RWPE1 (cell line): ENCODE measurements around the gene DNAH9.

Experiments
- CTCF ChIA-PET: fragments of 350-600 bp; sonication (Branson Sonifier 250); formaldehyde crosslinking; extraction: SDS; loops from one replicate; lab custom pipeline; 2021; lab: Yijun Ruan, JAX
- POLR2A ChIA-PET: fragments of 400-600 bp; formaldehyde crosslinking; extraction: SDS; loops from one replicate; lab custom pipeline; 2020; ENCODE audit warnings: antibody characterized with exemption; ENCODE audit not compliant: low non-redundant PET; lab: Yijun Ruan, JAX
- DNase-seq: peaks from one replicate; pipeline ENCODE4 v3.0.0; 2012; ENCODE audit warnings: low spot score
- H3K27ac ChIP-seq: fragments of 450-650 bp; 2 replicates; pipeline ENCODE4 v1.5.1; 2017
- CTCF ChIP-seq: fragments of 450-650 bp; conservative IDR thresholded peaks from 2 replicates; pipeline ENCODE4 v1.5.1; 2017; ENCODE audit warnings: low read depth, mild to moderate bottlenecking

The DNAH9 gene

GRCh38 chr17:11853321-11854151 lies 255.3 kb downstream of the DNAH9 start:
- no peak for DNase-seq
- CTCF ChIA-PET = no interaction called here
- H3K27ac ChIP-seq = peak overlapping the region; percentile 62
- POLR2A ChIA-PET = no interaction called here
- TF ChIP-seq CTCF = no peak

- ChIA-PET POLR2A (no interaction called here), CTCF (no interaction called here)
- no peak for TF ChIP-seq CTCF
- H3K27ac ChIP-seq = no peak overlapping the region
- no peak for DNase-seq
Observed at GRCh38 chr17:11855306-11855705, 257.0 kb downstream of the DNAH9 start.

DNA sequence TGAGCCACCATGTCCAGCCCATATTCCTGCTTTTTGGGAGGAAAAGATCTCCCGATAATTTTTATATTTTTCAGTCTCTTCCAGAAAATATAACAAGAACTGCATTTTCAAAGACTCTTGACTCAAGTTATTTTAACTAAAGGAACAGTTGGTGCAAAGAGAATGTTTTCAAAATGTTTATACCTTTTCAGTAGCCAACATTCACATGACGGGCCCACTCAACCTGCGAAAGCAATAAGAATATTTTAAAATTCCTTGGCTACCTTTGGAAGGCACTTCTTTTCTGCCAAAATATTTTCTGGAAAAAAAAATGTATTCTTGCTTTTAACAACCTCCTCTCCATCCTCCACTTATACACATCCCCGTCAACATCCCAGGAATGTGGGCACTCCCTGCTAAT lies 258.7 kb downstream of the DNAH9 start:
- TF ChIP-seq CTCF = no peak
- ChIA-PET CTCF (no interaction called here), POLR2A (no interaction called here)
- DNase-seq = no peak
- H3K27ac ChIP-seq = no peak overlapping the region

DNA sequence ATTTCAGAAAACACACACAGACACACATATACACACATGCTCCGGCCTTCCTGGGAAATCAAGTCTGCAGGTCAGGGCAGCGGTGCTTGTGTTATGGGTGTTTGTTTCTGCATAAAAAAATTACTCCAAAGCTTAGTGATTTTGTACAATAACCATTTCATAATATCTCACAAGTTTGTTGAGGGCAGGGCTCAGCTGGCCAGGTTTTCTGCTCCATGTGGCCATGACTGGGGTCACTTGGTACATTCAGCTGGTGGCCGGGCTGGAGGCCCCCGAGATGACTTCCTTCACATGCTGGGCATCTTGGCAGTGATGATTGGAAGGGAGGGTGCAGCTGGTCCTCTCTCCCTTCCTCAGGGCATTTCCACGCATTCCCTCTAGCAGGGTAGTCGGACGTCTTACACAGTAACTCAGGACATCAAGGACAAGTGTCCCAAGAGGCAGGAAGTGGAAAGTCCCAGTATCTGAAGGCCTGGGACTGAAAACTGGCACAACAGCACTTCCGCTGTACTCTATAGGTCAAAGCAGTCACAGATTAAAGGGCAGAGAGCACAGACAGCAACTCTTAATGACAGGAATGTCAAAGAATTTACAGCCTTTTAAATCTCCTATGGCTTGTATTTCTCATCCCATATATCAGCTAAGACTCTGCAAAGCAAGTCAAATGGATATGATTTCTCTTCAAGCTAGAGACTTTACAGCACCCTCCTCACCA lies 271.6 kb downstream of the DNAH9 start:
- POLR2A ChIA-PET = no interaction called here
- no peak for TF ChIP-seq CTCF
- DNase-seq = no peak
- H3K27ac ChIP-seq = no peak overlapping the region
- CTCF ChIA-PET = interaction anchor here (0.6 kb wide), 1 partner anchor 794 kb away, joined by 3 read pairs; no protein-coding TSS in a partner anchor

DNA sequence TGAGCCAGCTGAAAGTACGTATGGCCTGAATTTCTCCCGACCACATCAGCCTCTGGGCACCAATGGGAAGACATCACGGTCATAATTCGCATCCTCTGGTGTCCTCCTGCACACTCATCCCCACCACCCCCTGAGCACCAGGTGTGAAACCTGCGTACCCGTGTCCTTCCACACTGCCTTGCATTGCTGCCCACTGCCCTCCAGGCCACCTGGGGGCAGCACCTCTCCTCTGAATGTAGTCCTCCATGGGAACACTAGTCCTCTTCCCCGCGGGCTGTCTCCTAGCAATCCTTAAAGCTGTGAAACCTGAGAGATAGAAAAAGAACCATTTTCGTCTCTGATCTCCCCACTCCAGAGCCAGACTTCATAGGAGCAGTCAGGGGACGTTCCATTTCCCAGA lies 273.5 kb downstream of the DNAH9 start:
- DNase-seq = no peak
- CTCF ChIA-PET = no interaction called here
- no peak overlapping the region for H3K27ac ChIP-seq
- POLR2A ChIA-PET = no interaction called here
- TF ChIP-seq CTCF = no peak

GRCh38 chr17:11874756-11875155 lies 276.5 kb downstream of the DNAH9 start:
- ChIA-PET POLR2A (no interaction called here), CTCF (no interaction called here)
- H3K27ac ChIP-seq = no peak overlapping the region
- DNase-seq = no peak
- no peak for TF ChIP-seq CTCF
